Measurements from ENCODE around the gene FGF14. TPM values are rescaled to one million over a fixed set of nuclear protein-coding genes. Genes with fewer than 3 reads are reported as not detected.

Gene FGF14
- total RNA-seq, 1 experiment from 2014 or later: 0.22 TPM

GRCh38 chr13:102317593-102317992 lies 84.3 kb downstream of the FGF14 start:
- Histone ChIP-seq H3K27ac (ENCODE audit: insufficient read length, low read depth, low read length) (no peak overlapping the region), H3K4ac (ENCODE audit: low read depth, low read length) (no peak overlapping the region), H2AFZ (ENCODE audit: low read length) (no peak overlapping the region), H2BK5ac (ENCODE audit: insufficient read length, low read length) (no peak overlapping the region), H3K4me2 (ENCODE audit: insufficient read depth, insufficient read length, low read length) (no peak overlapping the region), H2BK12ac (ENCODE audit: insufficient read length, low read depth, low read length) (no peak overlapping the region), H2AK5ac (ENCODE audit: insufficient read length, low read length) (no peak overlapping the region), H3K9me3 (ENCODE audit: control insufficient read depth, low read depth, low read length) (no peaks in the 10 kb centered on the region), H3K9ac (ENCODE audit: extremely low read depth, insufficient read length, low read length) (no peak overlapping the region), H2BK15ac (ENCODE audit: low read depth, low read length) (no peak overlapping the region), H3K18ac (ENCODE audit: insufficient read length, low read depth, low read length) (no peak overlapping the region), H4K5ac (ENCODE audit: insufficient read length, low read depth, low read length) (no peak overlapping the region), H3T11ph (ENCODE audit: low read length) (no peak overlapping the region), H4K91ac (ENCODE audit: insufficient read length, low read depth, low read length) (no peak overlapping the region), H3K23ac (ENCODE audit: insufficient read length, low read depth, low read length) (no peak overlapping the region), H3K56ac (ENCODE audit: insufficient read length, low read depth, low read length) (no peak overlapping the region), H3K79me2 (ENCODE audit: insufficient read depth, low read length) (no peaks in the 10 kb centered on the region), H3K27me3 (ENCODE audit: insufficient read depth, low read length) (no peaks in the 10 kb centered on the region), H2BK20ac (ENCODE audit: low read depth, low read length, poor library complexity, severe bottlenecking) (no peak overlapping the region), H2BK120ac (ENCODE audit: low read depth, low read length, poor library complexity, severe bottlenecking) (no peak overlapping the region), H4K8ac (replicated peaks; ENCODE audit: insufficient read length, low read depth, low read length) (no peak overlapping the region), H4K20me1 (ENCODE audit: control insufficient read depth, insufficient read depth, insufficient read length) (no peaks in the 10 kb centered on the region), H3K23me2 (ENCODE audit: insufficient read length, low read depth, low read length, poor library complexity, severe bottlenecking) (no peaks in the 10 kb centered on the region), H3K14ac (ENCODE audit: insufficient read depth, low read length) (no peak overlapping the region), H3K79me1 (ENCODE audit: insufficient read depth, low read depth, low read length, poor library complexity, severe bottlenecking) (no peaks in the 10 kb centered on the region), H3K4me1 (ENCODE audit: insufficient read depth, low read length) (no peaks in the 10 kb centered on the region)
- Mint-ChIP-seq H3K27ac (no peak overlapping the region), H3K4me1 (no peaks in the 10 kb centered on the region), H3K36me3 (ENCODE audit: insufficient read depth in 1 of 3, low read depth in 3 of 3) (no peaks in the 10 kb centered on the region), H3K9me3 (no peaks in the 10 kb centered on the region), H3K27me3 (ENCODE audit: low read depth) (no peaks in the 10 kb centered on the region), H3K4me3 (no peak overlapping the region)
- no peak for DNase-seq
- no peak for TF ChIP-seq CTCF (conservative IDR thresholded peaks at IDR 0.05)
- no CpG with 5 or more reads among the region's 2 CpGs for WGBS (ENCODE audit: extremely low coverage, insufficient read length, low lambda C conversion rate)

All from H9 (cell line).